ENCODE measurements around the gene HSPA1L. TPM values are rescaled to one million over a fixed set of nuclear protein-coding genes. Genes with fewer than 3 reads are reported as not detected.

Gene HSPA1L
- polyA plus RNA-seq, 4 donors, result 3.8 to 4.8 (median 4.0) TPM

DNA sequence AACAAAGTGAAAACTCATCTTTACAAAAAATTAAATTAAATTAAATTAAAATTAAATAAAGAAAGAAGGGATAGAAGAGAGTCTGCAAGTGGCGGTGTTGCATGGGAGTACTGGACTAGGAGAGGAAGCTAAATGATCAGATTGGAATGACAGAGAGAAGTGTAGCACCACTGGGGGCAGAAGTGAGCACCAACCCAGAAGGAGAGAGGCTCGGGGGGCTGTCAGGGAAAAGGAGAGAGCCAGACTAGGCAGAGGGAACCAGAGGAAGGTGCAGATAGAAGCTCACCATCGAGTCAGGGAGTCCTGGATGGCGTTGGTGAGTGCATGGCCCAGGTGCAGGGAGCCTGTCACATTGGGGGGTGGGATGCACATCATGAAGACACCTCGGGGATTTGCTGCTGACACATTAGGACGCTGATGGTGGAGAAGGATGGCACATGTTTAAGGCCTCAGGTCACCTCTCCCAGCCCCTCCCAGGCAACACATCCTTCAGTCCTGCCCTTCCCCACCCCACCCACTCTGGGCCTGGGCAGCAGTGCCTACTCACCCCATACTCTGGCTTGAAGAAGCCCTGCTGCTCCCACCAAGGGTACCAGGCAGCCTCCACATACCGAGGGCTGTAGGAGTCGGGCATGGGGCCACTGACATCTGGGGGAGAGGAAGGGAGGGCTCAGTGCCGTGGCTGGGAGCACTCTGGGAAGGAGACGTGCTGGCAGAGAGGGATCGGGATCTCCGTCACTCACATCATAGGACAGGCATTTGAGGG lies 23.6 kb downstream of the HSPA1L start:
- DNase-seq (ENCODE audit: low read depth in 4 of 4, low spot score in 3 of 4), result peak in 2 of 4 donors; percentile 51 to 55

GRCh38 chr6:31785475-31785874 lies 29.6 kb downstream of the HSPA1L start:
- no peak for DNase-seq (ENCODE audit: low read depth in 4 of 4, low spot score in 3 of 4)

GRCh38 chr6:31784098-31784925 lies 30.8 kb downstream of the HSPA1L start:
- no peak for DNase-seq (ENCODE audit: low read depth in 4 of 4, low spot score in 3 of 4)

DNA sequence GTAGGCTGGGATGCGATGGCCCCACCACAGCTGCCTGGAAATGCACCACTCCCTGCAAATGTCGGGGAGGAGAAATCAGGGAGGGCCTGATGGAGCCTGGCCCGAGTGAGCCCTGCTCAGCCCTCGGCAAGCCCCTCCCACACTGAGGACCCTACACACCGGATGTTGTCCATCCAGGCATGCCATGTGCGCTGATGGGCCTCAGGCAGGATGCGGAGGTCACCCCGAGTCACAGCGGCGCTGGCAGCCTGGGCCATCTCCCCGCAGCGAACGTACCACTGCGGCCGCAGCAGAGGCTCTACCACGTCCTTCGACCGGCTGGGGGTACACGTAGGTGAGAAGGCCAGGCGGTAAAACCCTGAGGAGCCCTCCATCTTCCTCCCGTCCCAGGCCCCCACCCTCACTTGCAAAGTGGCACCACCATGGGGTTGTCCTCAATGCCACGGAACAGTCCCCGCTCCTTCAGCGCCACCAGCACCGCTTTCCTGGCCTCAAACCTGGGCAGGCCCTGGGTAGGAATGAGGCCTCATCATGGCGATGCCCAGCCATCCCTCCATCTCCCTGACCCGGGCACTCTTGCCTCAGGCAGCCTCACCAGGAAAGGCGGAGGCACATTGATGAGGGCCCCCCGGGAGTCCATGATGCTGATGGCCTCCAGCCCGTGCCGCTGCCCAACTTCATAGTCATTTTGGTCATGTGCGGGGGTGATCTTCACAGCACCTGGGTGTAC lies 32.8 kb downstream of the HSPA1L start:
- no peak for DNase-seq (ENCODE audit: low read depth in 4 of 4, low spot score in 3 of 4)

- DNase-seq (ENCODE audit: low read depth in 4 of 4, low spot score in 3 of 4), result no peak
Observed at GRCh38 chr6:31781244-31782125, 33.6 kb downstream of the HSPA1L start.

DNA sequence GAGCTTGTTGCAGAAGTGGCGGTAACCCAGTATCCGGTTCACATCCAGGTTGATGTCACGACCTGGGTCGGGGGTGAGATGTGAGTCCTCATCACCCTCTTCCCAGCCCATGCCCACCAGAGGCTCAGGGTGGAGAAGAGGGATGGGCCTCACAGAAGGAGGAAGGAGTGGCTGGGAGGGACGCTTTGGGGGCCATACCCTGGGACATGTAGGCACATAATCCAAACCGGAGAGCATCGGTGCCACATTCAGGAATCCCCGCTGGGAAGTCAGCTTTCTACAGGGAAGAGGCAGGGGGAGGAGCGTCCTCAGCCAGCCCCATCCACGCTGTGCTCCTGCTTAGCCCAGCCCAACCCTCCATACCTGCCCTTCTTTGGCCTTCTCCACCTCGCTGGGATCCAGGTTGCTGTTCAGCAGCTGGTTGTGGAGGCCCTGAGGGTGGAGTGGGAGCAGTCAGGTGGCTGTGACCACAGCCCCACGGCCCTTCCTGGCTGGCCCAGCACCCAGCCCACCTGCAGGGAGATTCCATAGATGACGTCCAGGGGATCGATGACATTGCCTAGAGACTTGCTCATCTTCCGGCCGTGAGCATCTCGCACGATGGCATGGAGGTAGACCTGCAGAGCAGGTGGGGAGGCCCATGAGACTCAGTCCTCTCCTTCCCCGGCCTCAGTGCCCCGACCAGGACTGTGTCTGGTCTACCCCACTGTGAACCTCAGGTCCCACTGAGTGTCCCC lies 34.4 kb downstream of the HSPA1L start:
- DNase-seq (ENCODE audit: low read depth in 4 of 4, low spot score in 3 of 4), result no peak

DNA sequence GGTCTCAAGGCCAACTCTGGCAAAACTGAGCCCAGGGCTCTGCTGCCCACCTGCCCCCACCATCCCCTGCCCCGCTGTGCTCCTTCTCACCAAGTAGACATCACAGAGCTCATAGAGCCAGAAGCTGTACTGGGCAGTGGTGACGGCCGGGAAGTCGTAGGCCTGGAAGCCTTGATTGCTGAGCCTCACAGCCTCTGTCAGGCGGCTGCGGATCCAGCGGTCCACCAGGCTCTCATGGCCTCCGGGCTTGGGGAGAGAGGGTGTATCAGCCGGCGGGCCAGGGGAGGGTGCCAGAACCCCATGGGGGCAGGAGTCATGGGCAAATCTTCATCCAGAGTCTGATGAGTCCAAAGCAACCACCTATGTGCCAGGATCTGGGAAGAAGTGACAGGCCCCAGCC lies 35.2 kb downstream of the HSPA1L start:
- DNase-seq (ENCODE audit: low read depth in 4 of 4, low spot score in 3 of 4), result no peak

GRCh38 chr6:31778999-31779885 lies 35.8 kb downstream of the HSPA1L start:
- DNase-seq (ENCODE audit: low read depth in 4 of 4, low spot score in 3 of 4), result no peak

GRCh38 chr6:31778193-31778592 lies 36.9 kb downstream of the HSPA1L start:
- DNase-seq (ENCODE audit: low read depth in 4 of 4, low spot score in 3 of 4), result no peak

DNA sequence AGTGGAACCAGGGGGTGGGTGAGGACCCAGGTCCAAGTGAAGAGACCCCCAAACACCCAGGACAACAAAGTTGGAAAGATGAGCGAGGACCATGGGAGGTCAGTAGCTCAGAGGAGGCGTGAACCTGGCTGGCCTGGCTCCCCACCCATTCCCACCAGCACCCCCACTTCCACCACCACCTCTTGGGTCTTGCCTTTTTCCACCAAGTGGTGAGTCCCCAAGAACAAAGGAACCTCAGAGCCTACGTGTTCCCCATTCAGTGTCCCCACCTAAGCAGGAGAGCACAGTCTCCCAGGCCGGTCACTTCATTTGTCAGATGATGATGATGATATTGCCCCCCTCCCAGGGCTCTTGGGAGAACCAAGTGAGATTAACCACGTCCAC lies 37.4 kb downstream of the HSPA1L start:
- no peak for DNase-seq (ENCODE audit: low read depth in 4 of 4, low spot score in 3 of 4)

- DNase-seq (ENCODE audit: low read depth in 4 of 4, low spot score in 3 of 4), result peak; percentile 67 to 85 (median 71)
Observed at GRCh38 chr6:31776989-31777666, 38.0 kb downstream of the HSPA1L start, which contains the start of gene VWA7. TSS of gene VWA7 (minus strand) at chr6:31777328. CDS start at chr6:31776779, 549 bp downstream.

DNA sequence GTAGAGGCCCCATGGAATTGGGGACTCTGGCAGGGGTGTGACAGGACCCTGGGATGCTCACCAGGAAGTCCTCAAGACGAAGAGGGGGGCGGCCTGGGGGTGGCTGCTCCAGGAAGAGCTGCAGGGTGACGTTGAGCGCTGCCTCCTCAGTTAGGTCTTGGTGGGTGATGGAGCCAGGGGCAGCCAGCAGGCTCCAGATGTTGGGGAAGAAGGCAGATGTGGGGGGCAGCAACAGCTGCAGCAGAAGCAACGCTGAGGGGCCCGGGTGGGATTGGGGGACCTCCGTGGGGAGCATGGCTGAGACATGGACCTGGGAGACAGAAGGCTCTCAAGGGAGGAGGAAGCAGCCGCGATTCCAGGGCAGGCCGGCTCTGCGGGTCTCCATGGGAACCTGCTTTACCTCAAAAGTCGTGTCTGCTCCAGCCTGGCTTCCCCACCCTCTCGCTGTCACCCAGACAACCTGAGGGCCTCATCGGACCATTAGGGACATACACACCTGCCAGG lies 38.5 kb downstream of the HSPA1L start:
- no peak for DNase-seq (ENCODE audit: low read depth in 4 of 4, low spot score in 3 of 4)

- DNase-seq (ENCODE audit: low read depth in 4 of 4, low spot score in 3 of 4), result no peak
Observed at GRCh38 chr6:31775633-31776484, 39.2 kb downstream of the HSPA1L start.

DNA sequence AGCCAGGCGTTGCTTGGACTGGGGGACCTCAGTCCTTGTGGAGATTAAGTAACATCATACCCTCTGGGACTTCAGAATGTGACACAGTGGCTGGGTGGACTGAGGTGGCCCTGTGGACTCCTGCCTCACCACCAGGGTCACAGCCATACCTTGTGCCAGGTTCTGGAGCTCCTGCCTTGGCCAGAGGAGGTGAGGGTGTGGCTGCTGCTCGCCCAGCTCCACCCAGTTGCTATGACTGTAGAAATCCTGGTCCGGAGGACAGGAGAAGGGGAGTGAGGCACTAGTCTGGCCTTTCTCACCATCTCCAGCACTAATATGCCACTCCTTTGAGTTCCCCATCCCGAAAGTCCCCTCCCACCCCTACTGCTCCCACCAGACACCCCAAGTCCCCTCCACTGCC lies 39.9 kb downstream of the HSPA1L start:
- no peak for DNase-seq (ENCODE audit: low read depth in 4 of 4, low spot score in 3 of 4)

DNA sequence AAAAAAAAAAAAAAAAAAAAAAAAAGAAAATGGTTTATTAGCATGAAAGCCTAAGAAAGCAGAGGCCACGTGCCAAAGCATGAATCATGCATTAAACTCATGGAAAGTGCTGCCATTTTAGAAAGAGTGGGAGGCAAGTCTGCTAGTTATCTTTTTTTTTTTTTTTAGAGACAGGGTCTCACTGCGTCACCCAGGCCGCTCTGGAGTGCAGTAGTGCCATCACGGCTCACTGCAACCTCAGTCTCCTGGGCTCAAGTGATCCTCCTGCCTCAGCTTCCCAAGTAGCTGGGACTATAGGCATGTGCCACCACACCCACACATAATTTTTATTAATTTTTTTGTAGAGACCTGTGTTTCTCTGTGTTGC lies 43.1 kb downstream of the HSPA1L start:
- DNase-seq (ENCODE audit: low read depth in 4 of 4, low spot score in 3 of 4), result no peak

GRCh38 chr6:31770860-31771259 lies 44.2 kb downstream of the HSPA1L start:
- DNase-seq (ENCODE audit: low read depth in 4 of 4, low spot score in 3 of 4), result no peak

All from right renal pelvis (tissue), 4 donors.